HG03439 (cell line): ENCODE results near the gene AHNAK2.
A peak's percentile ranks its signal among the peaks of the same experiment; 100 is the strongest.
"Not testable (repeated sequence)": the region's sequence is repeated elsewhere in the genome, so short reads cannot be mapped to it uniquely, and the experiment has no call there.

Experiments used
- ATAC-seq: cut with Tn5 transposase; IDR thresholded peaks from one replicate; pipeline ENCODE4 v1.9.1; 2021; ENCODE audit warnings: mild to moderate bottlenecking, moderate library complexity; ENCODE audit not compliant: unreplicated experiment

Gene AHNAK2

DNA sequence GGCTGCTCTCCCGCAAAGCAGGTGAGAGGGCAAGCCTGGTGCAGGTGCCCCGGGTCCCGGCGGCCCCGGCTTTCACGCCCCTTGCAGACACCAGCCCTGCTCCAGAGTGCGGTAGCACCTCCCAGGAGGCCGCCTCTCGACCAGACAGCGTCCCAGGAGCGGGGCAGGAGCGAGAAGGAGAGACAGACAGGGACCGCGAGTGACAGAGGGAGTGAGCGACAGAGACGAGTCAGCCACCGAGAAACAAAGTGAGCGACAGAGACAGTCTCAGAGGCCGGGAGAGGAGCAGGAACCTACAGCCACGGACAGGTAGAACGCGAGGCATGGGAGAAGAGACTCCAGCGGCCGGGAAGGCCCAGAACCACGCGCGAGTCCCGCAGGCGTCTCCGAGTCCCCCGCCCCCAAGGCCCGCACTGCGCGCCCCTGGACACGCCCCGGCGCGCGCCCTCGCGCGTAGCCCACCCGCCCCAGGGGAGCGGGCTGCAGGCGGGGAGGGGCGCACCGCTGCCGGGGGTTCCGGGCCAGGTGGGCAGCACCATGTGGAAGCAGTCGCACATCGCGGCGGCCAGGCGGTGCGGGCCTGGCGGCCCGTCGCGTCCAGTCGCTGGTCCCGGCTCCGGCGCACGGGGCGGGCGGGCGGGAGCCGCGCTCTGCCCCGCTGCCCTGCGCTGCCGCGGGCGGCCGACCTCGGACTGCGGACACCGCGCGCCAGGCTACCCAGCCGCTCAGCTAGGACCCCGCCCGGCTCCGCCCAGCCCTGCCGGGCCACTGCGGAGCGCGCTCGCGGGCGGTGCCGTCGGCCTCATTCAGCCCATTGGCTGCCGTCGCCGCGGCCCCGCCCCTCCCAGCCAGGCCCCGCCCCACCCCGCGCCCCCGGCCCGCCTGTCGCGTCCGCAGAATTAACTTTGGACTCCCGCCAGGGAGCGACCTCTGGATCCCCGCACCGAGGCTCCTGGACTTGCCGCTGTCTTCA is at the start of gene AHNAK2:
AHNAK2 (minus strand) TSS at position 694 of the 973 bp plus-strand sequence; CDS start at position 557, 137 bp downstream.
- ATAC-seq, result no peak

DNA sequence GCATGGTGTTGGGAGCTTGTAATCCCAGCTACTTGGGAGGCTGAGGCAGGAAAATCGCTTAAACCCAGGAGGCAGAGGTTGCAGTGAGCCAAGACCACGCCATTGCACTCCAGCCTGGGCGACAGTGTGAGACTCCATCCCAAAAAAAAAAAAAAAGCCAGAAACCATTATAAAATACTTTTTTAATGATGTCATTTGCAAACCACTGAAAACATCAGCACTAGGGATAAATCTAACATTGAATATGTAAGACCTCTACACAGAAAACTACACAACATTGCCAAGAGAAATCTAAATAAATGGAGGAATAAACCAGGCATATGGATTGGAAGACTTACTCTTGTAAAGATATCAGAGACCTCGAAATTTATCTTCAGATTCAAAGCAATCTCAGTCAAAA is 49.5 kb upstream of the AHNAK2 start:
- ATAC-seq, result not testable (repeated sequence)

DNA sequence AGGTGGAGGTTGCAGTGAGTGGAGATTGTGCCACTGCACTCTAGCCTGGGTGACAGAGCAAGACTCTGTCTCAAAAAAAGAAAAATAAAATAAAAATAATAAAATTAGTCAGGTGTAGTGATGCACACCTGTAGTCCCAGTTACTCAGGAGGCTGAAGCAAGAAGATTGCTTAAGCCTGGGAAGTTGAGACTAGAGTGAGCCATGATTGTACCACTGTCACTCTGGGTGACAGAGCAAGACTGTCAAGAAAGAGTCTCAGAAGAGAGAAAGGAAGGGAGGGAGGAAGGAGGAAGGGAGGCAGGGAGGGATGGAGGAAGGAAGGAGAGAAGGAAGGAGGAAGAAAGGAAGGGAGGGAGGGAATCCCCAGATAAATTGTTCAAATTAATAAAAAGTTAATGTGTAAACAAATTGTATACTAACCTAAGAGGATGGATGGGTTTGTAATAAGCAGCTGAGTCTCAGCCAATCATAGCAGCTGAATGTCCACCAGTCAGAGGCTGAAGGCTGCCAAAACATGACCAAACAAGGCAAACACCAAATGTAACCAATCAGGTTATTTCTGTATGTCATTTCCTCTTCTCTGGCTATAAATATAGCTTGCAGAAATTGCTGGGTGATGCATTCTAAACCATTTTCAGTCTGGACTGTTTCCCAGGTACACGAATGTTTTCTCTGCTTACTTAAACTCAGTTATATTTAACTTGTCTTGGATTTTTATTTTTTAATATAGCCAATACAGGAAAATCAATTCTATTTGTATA is 48.8 kb upstream of the AHNAK2 start:
- no peak for ATAC-seq

DNA sequence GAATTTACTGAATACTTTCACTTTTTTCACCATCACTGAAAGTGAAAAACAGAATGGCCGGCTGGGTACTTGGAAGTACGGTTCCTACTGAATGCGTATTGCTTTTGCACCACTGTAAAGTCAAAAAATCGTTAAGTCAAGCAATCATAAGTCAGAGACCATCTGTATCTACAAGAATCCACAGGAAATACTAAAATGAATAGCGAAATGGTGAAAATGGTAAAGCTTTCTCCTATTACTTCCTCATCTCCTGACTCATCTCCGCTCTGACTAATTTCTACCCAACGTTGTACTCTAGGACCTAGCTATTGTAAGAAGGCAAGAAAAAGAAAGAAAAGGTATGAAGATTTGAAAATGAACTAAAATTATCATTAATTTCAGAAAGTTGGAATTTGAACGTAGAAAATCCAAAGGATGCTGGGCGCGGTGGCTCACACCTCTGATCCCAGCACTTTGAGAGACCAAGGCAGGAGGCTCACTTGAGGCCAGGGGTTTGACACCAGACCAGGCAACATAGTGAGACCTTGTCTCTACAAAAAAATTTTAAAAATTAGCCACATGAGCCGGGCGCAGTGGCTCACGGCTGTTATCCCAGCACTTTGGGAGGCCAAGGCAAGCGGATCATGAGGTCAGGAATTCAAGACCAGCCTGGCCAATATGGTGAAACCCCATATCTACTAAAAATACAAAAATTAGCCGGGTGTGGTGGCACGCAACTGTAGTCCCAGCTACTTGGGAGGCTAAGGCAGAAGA is 48.0 kb upstream of the AHNAK2 start:
- ATAC-seq, result no peak

DNA sequence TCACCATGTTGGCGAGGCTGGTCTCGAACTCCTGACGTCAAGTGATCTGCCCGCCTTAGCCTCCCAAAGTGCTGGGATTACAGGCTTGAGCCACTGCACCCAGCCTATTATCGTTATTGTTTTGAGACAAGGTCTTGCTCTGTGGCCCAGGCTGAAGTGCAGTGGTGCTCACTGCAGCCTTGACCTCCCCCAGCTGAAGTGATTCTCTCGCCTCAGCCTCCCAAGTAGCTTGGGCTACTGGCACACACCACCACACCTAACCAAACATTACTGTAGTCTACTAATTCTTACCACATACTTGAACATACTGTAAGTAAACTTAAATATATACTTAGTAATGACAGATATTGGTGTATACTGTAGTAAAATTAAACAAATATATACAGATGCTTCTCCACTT is 47.3 kb upstream of the AHNAK2 start:
- no peak for ATAC-seq

DNA sequence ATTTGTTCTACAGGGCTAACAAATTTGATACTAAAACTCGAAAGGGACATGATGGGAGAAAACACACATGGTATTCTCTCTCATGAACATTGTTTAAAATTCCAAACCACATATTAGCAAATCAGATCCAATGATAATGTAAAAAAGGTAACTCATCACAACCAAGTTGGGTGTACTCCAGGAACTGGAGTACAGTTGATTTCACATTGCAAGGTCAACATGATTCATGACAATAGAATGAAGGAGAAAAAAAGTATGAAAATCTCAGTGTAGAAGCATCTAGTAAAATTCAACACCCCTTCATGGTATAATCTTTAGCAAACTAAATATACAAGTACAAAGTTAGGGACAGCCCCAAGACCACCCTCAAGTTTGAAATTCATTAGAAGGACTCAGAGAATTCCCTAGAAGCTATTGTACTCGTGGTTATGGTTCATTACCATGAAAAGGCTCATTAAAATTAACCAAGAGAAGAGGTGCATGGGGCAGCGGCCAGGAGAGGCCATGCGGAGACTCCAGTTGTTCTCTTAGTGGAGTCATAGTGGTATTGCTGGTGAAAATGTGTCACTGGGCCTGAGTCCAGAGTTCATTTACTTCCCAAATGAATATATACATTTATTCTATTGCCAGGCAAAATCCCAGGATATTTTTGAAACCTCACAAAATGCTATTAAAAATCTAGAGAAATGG is 45.8 kb upstream of the AHNAK2 start:
- no peak for ATAC-seq

DNA sequence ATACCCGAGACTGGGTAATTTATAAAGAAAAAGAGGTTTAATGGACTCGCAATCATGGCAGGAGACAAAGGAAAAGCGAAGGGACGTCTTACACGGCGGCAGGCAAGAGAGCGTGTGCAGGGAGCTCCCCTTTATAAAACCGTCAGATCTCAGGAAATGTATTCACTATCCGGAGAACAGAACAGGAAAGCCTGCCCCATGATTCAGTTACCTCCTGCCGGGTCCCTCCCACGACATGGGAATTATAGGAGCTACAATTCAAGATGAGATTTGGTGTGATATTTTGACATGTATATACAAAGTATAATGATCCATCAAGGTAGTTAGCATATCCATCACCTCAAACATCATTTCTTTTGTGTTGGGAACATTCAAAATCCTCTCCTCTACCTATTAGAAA is 45.0 kb upstream of the AHNAK2 start:
- ATAC-seq, result no peak

DNA sequence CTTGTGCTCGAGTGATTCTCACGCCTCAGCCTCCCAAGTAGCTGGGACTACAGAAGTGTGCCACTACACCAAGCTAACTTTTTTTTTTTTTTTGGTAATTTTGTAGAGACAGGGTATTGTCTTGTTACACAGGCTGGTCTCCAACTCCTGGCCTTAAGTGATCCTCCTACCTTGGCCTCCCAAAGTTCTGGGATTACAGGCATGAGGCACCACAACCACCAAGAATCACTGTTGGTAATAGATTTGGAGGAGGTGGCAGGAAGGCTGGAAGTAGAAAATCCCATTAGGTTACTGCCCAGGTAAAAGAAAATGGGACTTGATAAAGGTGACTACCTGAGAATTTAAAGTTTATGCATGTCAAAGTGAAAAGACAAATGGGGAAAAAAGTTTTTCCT is 44.1 kb upstream of the AHNAK2 start:
- ATAC-seq, result no peak

DNA sequence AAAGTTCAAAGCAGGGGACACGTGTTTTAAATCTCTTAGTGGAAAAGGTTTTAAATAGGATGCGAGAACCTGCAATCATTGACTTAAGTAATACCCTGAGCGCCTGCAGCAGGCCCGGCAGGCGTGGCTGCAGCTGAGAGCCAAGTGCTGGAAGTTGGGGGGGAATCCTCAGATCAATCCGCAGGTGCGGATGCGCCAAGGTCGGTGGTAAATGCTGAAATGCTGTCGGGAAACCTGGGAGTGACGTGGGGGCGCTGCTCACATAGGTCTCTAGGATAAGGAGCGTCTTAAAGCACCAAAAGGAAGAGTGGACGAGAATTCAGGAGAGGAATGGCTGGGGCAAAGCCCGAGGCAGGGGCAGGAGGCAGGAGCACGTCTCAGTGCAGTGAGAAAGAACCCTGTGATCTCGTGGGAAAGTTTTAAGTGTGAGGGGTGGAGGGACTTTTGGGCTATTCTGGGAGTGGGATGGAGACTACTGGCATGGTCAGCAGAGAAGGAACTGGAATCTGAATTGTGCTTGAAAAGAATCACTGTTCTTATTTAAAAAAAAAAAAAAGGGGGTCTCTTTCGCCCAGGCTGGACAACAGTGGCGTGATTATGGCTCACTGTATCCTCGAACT is 43.6 kb upstream of the AHNAK2 start:
- peak; percentile 4 for ATAC-seq

DNA sequence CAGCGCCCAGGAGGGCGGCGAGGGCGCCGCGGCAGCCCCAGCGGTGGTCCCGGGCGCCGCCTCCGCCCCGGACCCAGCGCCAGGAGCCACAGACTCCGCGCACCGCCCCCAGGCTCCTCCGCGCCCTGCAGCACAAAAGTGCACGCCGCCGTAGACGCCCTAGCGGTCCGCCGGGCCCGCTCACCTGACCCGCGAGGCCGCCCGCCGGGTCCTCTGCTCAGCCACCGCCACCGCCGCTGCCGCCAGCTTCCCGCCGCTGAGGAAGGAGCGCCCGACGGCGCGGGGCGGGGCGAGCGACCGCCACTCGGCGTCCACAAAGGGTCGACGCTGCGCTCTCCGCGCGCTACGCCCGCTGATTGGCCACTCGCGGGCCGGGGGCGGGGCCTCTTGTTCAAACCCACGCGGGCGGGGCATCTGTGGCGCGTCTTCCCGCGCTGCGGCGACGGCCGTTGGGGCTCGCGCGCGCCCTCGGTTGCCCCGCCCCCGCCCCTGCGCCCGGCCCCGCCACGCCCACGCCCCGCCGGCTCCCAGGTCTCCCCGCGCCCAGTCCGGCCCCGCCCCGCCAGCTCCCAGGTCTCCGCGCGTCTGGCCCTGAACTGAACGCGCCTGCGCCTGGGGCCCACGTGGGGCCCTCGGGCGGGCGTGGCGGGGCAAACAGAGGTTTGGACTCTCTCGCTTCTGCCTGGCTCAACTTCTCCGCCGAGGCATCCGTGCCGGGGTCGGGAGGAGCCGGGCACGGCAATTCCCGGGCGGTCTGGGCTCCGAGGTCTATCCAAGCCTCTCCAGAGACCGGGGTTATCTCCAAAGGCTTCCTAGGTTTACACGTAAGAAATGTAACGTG is 42.9 kb upstream of the AHNAK2 start, which contains the start of gene CDCA4:
CDCA4 (minus strand) TSS at position 269 of the 841 bp plus-strand sequence. CDS start 9,154 bp downstream, outside the sequence.
- peak; percentile 74 for ATAC-seq

DNA sequence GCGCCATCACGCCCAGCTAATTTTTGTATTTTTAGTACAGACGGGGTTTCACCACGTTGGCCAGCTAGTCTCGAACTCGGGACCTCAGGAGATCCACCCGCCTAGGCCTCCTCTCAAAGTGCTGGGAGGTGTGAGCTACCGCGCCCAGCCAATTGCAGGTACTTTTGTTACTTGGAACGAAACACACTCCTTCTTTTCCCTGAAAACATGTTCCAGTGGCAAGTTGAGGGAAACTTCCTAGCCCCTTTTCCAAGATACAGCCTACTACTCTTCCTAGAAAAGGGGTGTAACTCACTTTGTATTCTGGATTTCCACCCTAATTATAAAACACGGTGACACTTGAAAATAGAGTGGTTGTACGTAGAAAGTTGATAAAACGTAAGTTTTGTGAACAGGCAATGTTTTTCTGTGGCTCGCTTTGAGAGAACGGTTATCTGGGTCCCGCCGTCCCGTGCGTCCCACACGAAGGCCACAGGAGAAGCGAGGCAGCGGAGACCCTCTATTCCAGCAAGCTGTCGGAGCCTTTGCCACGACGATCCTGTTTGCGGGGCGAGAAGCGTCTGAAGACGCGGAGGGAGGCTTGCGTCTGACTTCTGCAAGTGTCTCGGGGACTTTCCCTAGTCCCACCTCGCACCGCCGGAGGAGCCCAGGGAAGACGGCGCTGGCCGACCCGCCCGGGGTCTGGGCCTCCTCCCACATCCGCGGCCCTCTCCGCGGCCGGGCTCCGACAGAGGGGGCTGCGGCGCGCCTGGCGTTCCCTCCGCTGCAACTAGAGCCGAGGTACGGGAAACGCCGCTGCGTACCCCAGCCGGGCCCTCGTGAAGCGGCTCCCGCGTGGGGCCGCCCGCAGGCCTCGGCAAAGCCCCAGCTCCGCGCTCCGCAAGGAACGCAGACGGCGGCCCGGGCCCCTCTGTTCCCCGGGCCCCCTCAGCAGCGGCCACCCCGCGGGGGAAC is 42.0 kb upstream of the AHNAK2 start:
- peak; percentile 22 for ATAC-seq

DNA sequence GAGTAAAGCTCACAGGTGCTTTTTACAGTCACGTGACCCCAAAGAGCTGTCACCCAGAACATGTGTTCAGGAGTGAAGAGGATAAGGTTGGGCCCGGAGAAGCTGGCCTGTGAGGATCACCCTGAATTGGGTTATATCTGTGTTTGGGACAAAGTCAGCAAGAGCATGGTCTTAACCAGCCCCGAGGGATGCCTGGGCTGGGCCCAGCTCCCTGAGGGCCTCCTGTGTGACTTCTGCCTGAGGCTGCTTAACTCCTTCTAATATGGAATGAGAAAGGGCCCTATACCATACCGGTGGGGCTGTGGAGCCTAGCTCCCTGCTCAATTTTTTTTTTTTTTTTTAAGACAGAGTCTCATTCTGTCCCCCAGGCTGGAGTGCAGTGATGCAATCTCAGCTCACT is 40.2 kb upstream of the AHNAK2 start:
- ATAC-seq, result no peak

DNA sequence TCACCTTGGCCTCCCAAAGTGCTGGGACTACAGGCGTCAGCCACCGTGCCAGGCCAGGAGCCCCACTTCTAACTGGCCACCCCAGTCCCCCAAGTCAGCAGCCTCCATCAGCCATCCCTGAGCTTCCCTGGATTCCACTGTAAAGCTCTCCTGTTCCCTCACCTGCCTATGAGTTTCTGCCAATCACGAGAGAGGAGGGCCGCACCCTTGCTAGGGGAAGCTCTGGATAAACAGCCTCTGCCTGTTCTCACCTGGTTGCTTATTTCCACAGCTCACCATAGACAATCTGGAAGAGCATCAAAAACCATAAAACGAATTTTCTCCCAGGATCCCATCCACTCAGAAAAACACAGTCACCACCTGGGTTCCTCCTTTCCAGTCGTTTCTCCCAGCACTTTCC is 37.7 kb upstream of the AHNAK2 start:
- no peak for ATAC-seq

DNA sequence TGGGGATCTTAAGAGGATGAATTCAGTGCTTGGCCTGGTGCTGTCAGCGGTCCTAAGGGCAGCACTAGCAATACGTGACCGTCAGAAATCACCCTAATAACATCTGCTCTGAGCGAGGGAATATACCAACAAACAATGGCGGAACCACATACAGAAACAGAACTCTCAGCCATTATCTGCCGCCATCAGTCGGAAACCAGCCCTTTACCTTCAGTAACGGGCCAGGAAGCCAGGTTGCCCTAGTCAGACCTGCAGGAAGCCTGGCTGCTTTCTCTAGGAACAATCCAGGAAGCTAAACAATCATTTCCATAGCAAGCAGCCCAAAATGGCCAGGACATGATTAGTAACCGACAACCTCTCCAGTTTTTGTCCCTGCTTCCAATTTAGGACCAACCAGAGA is 37.1 kb upstream of the AHNAK2 start:
- ATAC-seq, result no peak

DNA sequence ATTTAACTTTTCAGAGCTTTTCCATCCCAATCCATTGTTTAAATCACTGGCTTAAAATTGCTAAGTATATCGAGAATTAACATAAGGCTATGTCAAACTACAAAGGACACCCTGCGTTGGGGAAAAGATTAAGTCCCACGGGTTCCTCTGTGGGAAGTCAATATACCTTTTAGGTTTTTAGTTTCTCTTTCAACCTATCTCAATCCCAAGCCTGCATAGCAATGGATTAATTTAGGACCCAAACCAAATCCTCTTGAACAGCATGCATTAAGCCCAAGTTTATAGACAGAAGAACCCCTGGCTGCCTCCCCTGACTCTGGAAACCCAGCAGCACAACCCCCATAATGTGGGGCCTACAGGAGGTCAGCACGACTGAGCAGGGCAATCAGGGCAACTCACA is 36.5 kb upstream of the AHNAK2 start:
- ATAC-seq, result no peak

DNA sequence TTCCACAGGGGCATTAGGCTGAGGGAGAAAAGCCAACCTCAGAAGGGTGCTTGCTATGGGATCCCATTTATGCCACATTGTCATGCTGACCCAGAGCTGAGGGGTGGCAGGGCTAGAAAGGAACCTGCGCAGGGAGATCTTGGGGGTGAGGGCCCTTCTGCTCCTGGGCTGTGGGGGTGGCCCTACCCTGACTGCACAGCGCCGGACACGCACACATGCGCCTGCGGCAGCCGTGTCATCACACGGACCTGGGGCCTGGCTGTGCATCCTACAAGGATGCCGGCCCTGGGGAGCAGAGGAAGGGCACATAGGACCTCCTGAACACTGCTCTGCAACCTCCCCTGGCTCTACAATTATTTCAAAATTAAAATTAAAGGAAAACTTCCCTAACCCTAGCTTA is 35.9 kb upstream of the AHNAK2 start:
- no peak for ATAC-seq

DNA sequence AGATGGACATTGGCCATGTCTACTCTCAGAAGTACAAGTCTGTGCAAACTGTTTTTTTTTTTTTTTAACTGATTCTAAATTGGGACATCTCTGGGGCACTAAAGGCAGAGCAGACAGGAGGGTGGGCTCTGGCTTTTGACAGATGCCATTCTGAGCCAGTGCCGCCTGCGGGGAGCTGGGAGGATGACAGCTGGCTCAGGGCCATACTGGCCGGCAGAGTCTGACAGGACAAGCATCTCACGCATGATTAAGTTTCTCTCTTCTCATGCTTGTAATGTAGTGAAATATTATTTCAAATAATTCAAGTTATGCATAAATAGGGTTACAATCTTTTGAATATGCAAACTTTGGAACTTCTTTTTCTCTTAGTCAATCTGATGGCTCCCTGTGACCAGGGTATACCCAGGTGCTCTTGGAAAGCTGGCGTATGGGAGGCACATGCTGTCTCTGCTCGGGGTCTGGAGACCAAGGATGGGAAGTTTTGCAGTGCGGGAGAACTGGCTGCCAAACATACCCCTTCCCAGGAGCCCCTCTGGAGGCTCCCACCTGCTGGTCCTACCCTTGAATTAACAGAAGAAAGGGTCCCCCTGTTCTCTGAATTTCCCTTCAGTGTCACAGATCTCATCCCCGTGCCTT is 35.1 kb upstream of the AHNAK2 start:
- no peak for ATAC-seq
